IMR-90 (cell line): Measurements from ENCODE around the gene HOXC6. TPM values are rescaled to one million over a fixed set of nuclear protein-coding genes. Genes with fewer than 3 reads are reported as not detected.

Experiments
- ATAC-seq: fragments of 200-7000 bp; cut with Tn5 transposase; 2 replicates; pipeline ENCODE4 v1.9.1; 2020; ENCODE audit warnings: low read depth, mild to moderate bottlenecking, moderate library complexity
- BruUV-seq: library from RNA; stranded (reverse); fragments of 400-500 nt; replicated peaks from 2 replicates; lab custom pipeline; 2021; lab: Mats Ljungman, UMichigan
- CTCF ChIA-PET: fragments of 300-600 bp; formaldehyde crosslinking; extraction: SDS; loops from one replicate; lab custom pipeline; 2021; ENCODE audit warnings: antibody characterized with exemption; lab: Yijun Ruan, JAX
- POLR2A ChIA-PET: fragments of 300-600 bp; sonication (Branson Sonifier 250); formaldehyde crosslinking; loops from one replicate; lab custom pipeline; 2022; ENCODE audit warnings: antibody characterized with exemption; ENCODE audit not compliant: unreplicated experiment; lab: Charles Lee
- DNase-seq: peaks from one replicate; pipeline ENCODE4 v3.0.0; 2013
- H2AFZ ChIP-seq: replicated peaks from 2 replicates; pipeline ENCODE3; 2013; ENCODE audit warnings: low read length, mild to moderate bottlenecking; ENCODE audit not compliant: poor library complexity
- H2AK5ac ChIP-seq: 2 replicates; pipeline ENCODE4 v1.6.1; 2013; ENCODE audit warnings: low read depth, low read length, inconsistent platforms
- H2AK9ac ChIP-seq: replicated peaks from 2 replicates; pipeline ENCODE3; 2013; ENCODE audit warnings: mild to moderate bottlenecking, low read depth, low read length, moderate library complexity; ENCODE audit not compliant: poor library complexity
- H2BK120ac ChIP-seq: 2 replicates; pipeline ENCODE4 v1.6.1; 2013; ENCODE audit warnings: low read depth, low read length, inconsistent platforms
- H2BK15ac ChIP-seq: 3 replicates; pipeline ENCODE4 v1.6.1; 2013; ENCODE audit warnings: low read depth, low read length, inconsistent platforms
- H2BK20ac ChIP-seq: 2 replicates; pipeline ENCODE4 v1.6.1; 2013; ENCODE audit warnings: low read depth, mild to moderate bottlenecking, inconsistent platforms, low read length, moderate library complexity
- H2BK5ac ChIP-seq: 2 replicates; pipeline ENCODE4 v1.6.1; 2013; ENCODE audit warnings: mild to moderate bottlenecking, low read depth, low read length, inconsistent platforms; ENCODE audit not compliant: poor library complexity, severe bottlenecking
- H3K14ac ChIP-seq: replicated peaks from 2 replicates; pipeline ENCODE4 v1.6.1; 2013; ENCODE audit warnings: low read depth, low read length, inconsistent platforms
- H3K18ac ChIP-seq: 2 replicates; pipeline ENCODE4 v1.6.1; 2013; ENCODE audit warnings: low read depth, low read length, control low read depth
- H3K23ac ChIP-seq: 2 replicates; pipeline ENCODE4 v1.6.1; 2013; ENCODE audit warnings: low read depth, low read length, inconsistent platforms
- H3K27ac ChIP-seq: 2 replicates; pipeline ENCODE4 v1.5.1; 2013; ENCODE audit warnings: mild to moderate bottlenecking, control low read depth, low read length; ENCODE audit not compliant: insufficient read depth
- H3K27me3 ChIP-seq: 2 replicates; pipeline ENCODE4 v1.6.1; 2013; ENCODE audit warnings: low read length; ENCODE audit not compliant: control insufficient read depth, insufficient read depth
- H3K36me3 ChIP-seq: 2 replicates; pipeline ENCODE4 v1.6.1; 2013; ENCODE audit warnings: low read length, mixed read lengths; ENCODE audit not compliant: control insufficient read depth, insufficient read depth
- H3K4ac ChIP-seq: 2 replicates; pipeline ENCODE4 v1.6.1; 2013; ENCODE audit warnings: low read depth, low read length, inconsistent platforms
- H3K4me1 ChIP-seq: 2 replicates; pipeline ENCODE4 v1.6.1; 2013; ENCODE audit warnings: low read length, mixed read lengths; ENCODE audit not compliant: control insufficient read depth, insufficient read depth
- H3K4me2 ChIP-seq: 2 replicates; pipeline ENCODE4 v1.6.1; 2013; ENCODE audit warnings: low read depth, mild to moderate bottlenecking, control low read depth, low read length, moderate library complexity
- H3K4me3 ChIP-seq: 2 replicates; pipeline ENCODE4 v1.5.1; 2013; ENCODE audit warnings: low read depth, mild to moderate bottlenecking, control low read depth, low read length, moderate library complexity; ENCODE audit not compliant: insufficient read depth
- H3K56ac ChIP-seq: 2 replicates; pipeline ENCODE4 v1.6.1; 2013; ENCODE audit warnings: low read length, inconsistent platforms; ENCODE audit not compliant: insufficient read depth; ENCODE audit errors: extremely low read depth
- H3K79me1 ChIP-seq, 2 experiments: 2 replicates each; pipeline ENCODE4 v1.6.1; 2013; ENCODE audit warnings: low read length in 2 of 2, inconsistent platforms in 1 of 2, low read depth in 1 of 2
- H3K9ac ChIP-seq: 2 replicates; pipeline ENCODE4 v1.6.1; 2013; ENCODE audit warnings: low read depth, low read length, control low read depth
- H3K9me1 ChIP-seq: 2 replicates; pipeline ENCODE4 v1.6.1; 2013; ENCODE audit warnings: low read length, inconsistent platforms; ENCODE audit not compliant: insufficient read depth
- H3K9me3 ChIP-seq: 2 replicates; pipeline ENCODE4 v1.6.1; 2013; ENCODE audit warnings: low read length; ENCODE audit not compliant: control insufficient read depth, insufficient read depth
- H4K20me1 ChIP-seq: 2 replicates; pipeline ENCODE4 v1.6.1; 2013; ENCODE audit warnings: low read length, inconsistent platforms; ENCODE audit not compliant: insufficient read depth
- H4K5ac ChIP-seq: 2 replicates; pipeline ENCODE4 v1.6.1; 2013; ENCODE audit warnings: mild to moderate bottlenecking, low read depth, low read length, control low read depth
- H4K8ac ChIP-seq, 2 experiments: 2 replicates each; pipeline ENCODE4 v1.6.1; 2013; ENCODE audit warnings: low read depth in 2 of 2, low read length in 2 of 2, control low read depth in 1 of 2, inconsistent platforms in 1 of 2
- H4K91ac ChIP-seq: 2 replicates; pipeline ENCODE4 v1.6.1; 2013; ENCODE audit warnings: low read depth, low read length, inconsistent platforms; ENCODE audit not compliant: insufficient read depth
- FOS ChIP-seq: fragments of 150-350 bp; IDR thresholded peaks from 2 replicates; pipeline ENCODE4 v1.6.1; 2016; ENCODE audit warnings: low read depth, low read length
- MAFK ChIP-seq: IDR thresholded peaks from 2 replicates; pipeline ENCODE4 v1.6.1; 2012; ENCODE audit warnings: low read depth, low read length, improper control_type of control experiment
- MAZ ChIP-seq: IDR thresholded peaks from 2 replicates; pipeline ENCODE4 v1.6.1; 2012; ENCODE audit warnings: low read depth, mild to moderate bottlenecking, low read length, improper control_type of control experiment, moderate library complexity, borderline replicate concordance
- MXI1 ChIP-seq: IDR thresholded peaks from 2 replicates; pipeline ENCODE4 v1.6.1; 2012; ENCODE audit warnings: low read depth, mild to moderate bottlenecking, low read length, moderate library complexity, borderline replicate concordance
- RAD21 ChIP-seq: IDR thresholded peaks from 2 replicates; pipeline ENCODE4 v1.6.1; 2012; ENCODE audit warnings: low read length, improper control_type of control experiment
- SMC3 ChIP-seq: fragments of 150-350 bp; IDR thresholded peaks from 2 replicates; pipeline ENCODE4 v1.6.1; 2016; ENCODE audit warnings: low read depth, mild to moderate bottlenecking, antibody characterized with exemption, low read length, moderate library complexity
- WGBS, 2 experiments: methylation state at CpG; one replicate each; pipeline versions ENCODE4 v1.1.5 to v1.1.7; 2013; ENCODE audit warnings: missing lambda C conversion rate in 2 of 2; ENCODE audit not compliant: insufficient read length in 1 of 2; ENCODE audit errors: extremely low coverage in 2 of 2; 5-methylcytosine and 5-hydroxymethylcytosine counted together
- dilution Hi-C: fragments of 300-500 bp; cut with HindIII; formaldehyde crosslinking; loops from one replicate; pipeline ENCODE4 v1.14.3; 2018; ENCODE audit warnings: low sequenced_read_pairs; ENCODE audit not compliant: unreplicated experiment
- in situ Hi-C: fragments of 300-500 bp; cut with MboI; formaldehyde crosslinking; loops from 3 replicates; pipeline ENCODE4 v1.14.3; 2019; ENCODE audit warnings: low sequenced_read_pairs, inconsistent platforms, mixed read lengths
- intact Hi-C: fragments of 100-400 bp; cut with micrococcal nuclease; formaldehyde crosslinking; loops from 2 replicates; pipeline ENCODE4 v1.10.0; 2022
- polyA plus RNA-seq, 3 experiments: library from polyadenylated mRNA; depleted of rRNA; stranded (reverse); fragments of >200 nt; gene quantifications; 2 replicates each; pipeline ENCODE4 v1.2.3, GENCODE V29; 2012; ENCODE audit warnings: low replicate concordance in 1 of 3
- total RNA-seq: library from RNA; depleted of rRNA; stranded (reverse); fragments of >200 nt; gene quantifications from 2 replicates; pipeline ENCODE4 v1.2.3, GENCODE V29; 2012
- TF ChIP-seq, protein P1 (sequence below): conservative IDR thresholded peaks from 2 replicates; pipeline ENCODE4 v1.5.1; 2012; ENCODE audit warnings: mild to moderate bottlenecking, low read depth, low read length, improper control_type of control experiment
- TF ChIP-seq, protein P2 (sequence below): fragments of 150-350 bp; IDR thresholded peaks from 2 replicates; pipeline ENCODE4 v1.6.1; 2017; ENCODE audit warnings: mild to moderate bottlenecking, antibody characterized with exemption, low read length, low read depth

Gene HOXC6
- total and polyA plus RNA-seq, 2 of the 4 experiments (the other 2 are of a cell fraction) = 1.1 TPM; not detected in 1

DNA sequence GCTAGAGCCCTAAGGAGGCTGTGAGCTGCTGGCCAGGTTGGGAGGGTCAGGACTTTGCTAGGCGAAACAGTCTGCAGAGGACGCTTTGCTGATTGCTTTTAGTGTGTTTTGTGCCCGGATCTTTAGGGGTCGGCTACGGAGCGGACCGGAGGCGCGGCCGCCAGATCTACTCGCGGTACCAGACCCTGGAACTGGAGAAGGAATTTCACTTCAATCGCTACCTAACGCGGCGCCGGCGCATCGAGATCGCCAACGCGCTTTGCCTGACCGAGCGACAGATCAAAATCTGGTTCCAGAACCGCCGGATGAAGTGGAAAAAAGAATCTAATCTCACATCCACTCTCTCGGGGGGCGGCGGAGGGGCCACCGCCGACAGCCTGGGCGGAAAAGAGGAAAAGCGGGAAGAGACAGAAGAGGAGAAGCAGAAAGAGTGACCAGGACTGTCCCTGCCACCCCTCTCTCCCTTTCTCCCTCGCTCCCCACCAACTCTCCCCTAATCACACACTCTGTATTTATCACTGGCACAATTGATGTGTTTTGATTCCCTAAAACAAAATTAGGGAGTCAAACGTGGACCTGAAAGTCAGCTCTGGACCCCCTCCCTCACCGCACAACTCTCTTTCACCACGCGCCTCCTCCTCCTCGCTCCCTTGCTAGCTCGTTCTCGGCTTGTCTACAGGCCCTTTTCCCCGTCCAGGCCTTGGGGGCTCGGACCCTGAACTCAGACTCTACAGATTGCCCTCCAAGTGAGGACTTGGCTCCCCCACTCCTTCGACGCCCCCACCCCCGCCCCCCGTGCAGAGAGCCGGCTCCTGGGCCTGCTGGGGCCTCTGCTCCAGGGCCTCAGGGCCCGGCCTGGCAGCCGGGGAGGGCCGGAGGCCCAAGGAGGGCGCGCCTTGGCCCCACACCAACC lies 1.5 kb downstream of the HOXC6 start:
- Histone ChIP-seq H4K5ac (no peak overlapping the region), H3K4me3 (no peak overlapping the region)
- CTCF ChIA-PET = no interaction called here

More for the DNA sequence above, 1.5 kb downstream of the HOXC6 start:
- ATAC-seq (no peak), DNase-seq (no peak)
- peaks cover 84% of the 10 kb centered on the region for H3K27me3 ChIP-seq
- in situ Hi-C loops = no loop called here
- no peak overlapping the region for H2AK5ac ChIP-seq
- H3K56ac ChIP-seq = no peak overlapping the region
- WGBS, 2 experiments = 89% methylated on average over 6 of the region's 53 CpGs; no CpG with 5 or more reads in 1 of the 2 experiments
- no peak overlapping the region for H3K4ac ChIP-seq
- H4K8ac ChIP-seq = no peak overlapping the region
- no peak overlapping the region for H3K4me2 ChIP-seq
- POLR2A ChIA-PET = no interaction called here
- no peak overlapping the region for H3K27ac ChIP-seq
- no peak overlapping the region for H4K91ac ChIP-seq
- H3K9ac ChIP-seq = no peak overlapping the region
- H3K36me3 ChIP-seq = no peaks in the 10 kb centered on the region
- BruUV-seq = no TSS peak
- H2BK5ac ChIP-seq = no peak overlapping the region
- TF ChIP-seq FOS (no peak), MAFK (no peak), RAD21 (no peak), MXI1 (no peak), SMC3 (no peak), MAZ (no peak)
- TF ChIP-seq, protein P1, sequence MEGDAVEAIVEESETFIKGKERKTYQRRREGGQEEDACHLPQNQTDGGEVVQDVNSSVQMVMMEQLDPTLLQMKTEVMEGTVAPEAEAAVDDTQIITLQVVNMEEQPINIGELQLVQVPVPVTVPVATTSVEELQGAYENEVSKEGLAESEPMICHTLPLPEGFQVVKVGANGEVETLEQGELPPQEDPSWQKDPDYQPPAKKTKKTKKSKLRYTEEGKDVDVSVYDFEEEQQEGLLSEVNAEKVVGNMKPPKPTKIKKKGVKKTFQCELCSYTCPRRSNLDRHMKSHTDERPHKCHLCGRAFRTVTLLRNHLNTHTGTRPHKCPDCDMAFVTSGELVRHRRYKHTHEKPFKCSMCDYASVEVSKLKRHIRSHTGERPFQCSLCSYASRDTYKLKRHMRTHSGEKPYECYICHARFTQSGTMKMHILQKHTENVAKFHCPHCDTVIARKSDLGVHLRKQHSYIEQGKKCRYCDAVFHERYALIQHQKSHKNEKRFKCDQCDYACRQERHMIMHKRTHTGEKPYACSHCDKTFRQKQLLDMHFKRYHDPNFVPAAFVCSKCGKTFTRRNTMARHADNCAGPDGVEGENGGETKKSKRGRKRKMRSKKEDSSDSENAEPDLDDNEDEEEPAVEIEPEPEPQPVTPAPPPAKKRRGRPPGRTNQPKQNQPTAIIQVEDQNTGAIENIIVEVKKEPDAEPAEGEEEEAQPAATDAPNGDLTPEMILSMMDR = no peak
- TF ChIP-seq, protein P2, sequence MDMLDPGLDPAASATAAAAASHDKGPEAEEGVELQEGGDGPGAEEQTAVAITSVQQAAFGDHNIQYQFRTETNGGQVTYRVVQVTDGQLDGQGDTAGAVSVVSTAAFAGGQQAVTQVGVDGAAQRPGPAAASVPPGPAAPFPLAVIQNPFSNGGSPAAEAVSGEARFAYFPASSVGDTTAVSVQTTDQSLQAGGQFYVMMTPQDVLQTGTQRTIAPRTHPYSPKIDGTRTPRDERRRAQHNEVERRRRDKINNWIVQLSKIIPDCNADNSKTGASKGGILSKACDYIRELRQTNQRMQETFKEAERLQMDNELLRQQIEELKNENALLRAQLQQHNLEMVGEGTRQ = no peak
- no peak overlapping the region for H2BK120ac ChIP-seq
- H4K20me1 ChIP-seq = no peaks in the 10 kb centered on the region
- H2AK9ac ChIP-seq = no peak overlapping the region
- no peak overlapping the region for H2AFZ ChIP-seq
- H3K23ac ChIP-seq = no peak overlapping the region
- no peaks in the 10 kb centered on the region for H3K79me1 ChIP-seq
- H2BK15ac ChIP-seq = no peak overlapping the region
- H3K4me1 ChIP-seq = no peaks in the 10 kb centered on the region
- no peak overlapping the region for H3K14ac ChIP-seq
- intact Hi-C loops = no loop called here
- peaks cover 11% of the 10 kb centered on the region for H3K9me3 ChIP-seq
- H3K9me1 ChIP-seq = no peaks in the 10 kb centered on the region
- dilution Hi-C loops = no loop called here
- no peak overlapping the region for H3K18ac ChIP-seq
- no peak overlapping the region for H2BK20ac ChIP-seq
